ENCODE data around the gene RSPH4A.

- TF ChIP-seq CTCF (IDR thresholded peaks at IDR 0.05) (no peak), POLR2A (IDR thresholded peaks at IDR 0.05) (no peak)
Observed at GRCh38 chr6:116578335-116578734, 37.9 kb upstream of the RSPH4A start.

All from gastroesophageal sphincter (tissue), 3 donors.